Measurements from ENCODE around the gene IGSF8. TPM values are rescaled to one million over a fixed set of nuclear protein-coding genes. Genes with fewer than 3 reads are reported as not detected.

The IGSF8 gene
- total and polyA plus RNA-seq, 2 of the 8 experiments (the other 6 are each of a cell fraction or from before 2014, with no cell fraction given), result 69.6 to 132 TPM

- TF ChIP-seq, protein P1, sequence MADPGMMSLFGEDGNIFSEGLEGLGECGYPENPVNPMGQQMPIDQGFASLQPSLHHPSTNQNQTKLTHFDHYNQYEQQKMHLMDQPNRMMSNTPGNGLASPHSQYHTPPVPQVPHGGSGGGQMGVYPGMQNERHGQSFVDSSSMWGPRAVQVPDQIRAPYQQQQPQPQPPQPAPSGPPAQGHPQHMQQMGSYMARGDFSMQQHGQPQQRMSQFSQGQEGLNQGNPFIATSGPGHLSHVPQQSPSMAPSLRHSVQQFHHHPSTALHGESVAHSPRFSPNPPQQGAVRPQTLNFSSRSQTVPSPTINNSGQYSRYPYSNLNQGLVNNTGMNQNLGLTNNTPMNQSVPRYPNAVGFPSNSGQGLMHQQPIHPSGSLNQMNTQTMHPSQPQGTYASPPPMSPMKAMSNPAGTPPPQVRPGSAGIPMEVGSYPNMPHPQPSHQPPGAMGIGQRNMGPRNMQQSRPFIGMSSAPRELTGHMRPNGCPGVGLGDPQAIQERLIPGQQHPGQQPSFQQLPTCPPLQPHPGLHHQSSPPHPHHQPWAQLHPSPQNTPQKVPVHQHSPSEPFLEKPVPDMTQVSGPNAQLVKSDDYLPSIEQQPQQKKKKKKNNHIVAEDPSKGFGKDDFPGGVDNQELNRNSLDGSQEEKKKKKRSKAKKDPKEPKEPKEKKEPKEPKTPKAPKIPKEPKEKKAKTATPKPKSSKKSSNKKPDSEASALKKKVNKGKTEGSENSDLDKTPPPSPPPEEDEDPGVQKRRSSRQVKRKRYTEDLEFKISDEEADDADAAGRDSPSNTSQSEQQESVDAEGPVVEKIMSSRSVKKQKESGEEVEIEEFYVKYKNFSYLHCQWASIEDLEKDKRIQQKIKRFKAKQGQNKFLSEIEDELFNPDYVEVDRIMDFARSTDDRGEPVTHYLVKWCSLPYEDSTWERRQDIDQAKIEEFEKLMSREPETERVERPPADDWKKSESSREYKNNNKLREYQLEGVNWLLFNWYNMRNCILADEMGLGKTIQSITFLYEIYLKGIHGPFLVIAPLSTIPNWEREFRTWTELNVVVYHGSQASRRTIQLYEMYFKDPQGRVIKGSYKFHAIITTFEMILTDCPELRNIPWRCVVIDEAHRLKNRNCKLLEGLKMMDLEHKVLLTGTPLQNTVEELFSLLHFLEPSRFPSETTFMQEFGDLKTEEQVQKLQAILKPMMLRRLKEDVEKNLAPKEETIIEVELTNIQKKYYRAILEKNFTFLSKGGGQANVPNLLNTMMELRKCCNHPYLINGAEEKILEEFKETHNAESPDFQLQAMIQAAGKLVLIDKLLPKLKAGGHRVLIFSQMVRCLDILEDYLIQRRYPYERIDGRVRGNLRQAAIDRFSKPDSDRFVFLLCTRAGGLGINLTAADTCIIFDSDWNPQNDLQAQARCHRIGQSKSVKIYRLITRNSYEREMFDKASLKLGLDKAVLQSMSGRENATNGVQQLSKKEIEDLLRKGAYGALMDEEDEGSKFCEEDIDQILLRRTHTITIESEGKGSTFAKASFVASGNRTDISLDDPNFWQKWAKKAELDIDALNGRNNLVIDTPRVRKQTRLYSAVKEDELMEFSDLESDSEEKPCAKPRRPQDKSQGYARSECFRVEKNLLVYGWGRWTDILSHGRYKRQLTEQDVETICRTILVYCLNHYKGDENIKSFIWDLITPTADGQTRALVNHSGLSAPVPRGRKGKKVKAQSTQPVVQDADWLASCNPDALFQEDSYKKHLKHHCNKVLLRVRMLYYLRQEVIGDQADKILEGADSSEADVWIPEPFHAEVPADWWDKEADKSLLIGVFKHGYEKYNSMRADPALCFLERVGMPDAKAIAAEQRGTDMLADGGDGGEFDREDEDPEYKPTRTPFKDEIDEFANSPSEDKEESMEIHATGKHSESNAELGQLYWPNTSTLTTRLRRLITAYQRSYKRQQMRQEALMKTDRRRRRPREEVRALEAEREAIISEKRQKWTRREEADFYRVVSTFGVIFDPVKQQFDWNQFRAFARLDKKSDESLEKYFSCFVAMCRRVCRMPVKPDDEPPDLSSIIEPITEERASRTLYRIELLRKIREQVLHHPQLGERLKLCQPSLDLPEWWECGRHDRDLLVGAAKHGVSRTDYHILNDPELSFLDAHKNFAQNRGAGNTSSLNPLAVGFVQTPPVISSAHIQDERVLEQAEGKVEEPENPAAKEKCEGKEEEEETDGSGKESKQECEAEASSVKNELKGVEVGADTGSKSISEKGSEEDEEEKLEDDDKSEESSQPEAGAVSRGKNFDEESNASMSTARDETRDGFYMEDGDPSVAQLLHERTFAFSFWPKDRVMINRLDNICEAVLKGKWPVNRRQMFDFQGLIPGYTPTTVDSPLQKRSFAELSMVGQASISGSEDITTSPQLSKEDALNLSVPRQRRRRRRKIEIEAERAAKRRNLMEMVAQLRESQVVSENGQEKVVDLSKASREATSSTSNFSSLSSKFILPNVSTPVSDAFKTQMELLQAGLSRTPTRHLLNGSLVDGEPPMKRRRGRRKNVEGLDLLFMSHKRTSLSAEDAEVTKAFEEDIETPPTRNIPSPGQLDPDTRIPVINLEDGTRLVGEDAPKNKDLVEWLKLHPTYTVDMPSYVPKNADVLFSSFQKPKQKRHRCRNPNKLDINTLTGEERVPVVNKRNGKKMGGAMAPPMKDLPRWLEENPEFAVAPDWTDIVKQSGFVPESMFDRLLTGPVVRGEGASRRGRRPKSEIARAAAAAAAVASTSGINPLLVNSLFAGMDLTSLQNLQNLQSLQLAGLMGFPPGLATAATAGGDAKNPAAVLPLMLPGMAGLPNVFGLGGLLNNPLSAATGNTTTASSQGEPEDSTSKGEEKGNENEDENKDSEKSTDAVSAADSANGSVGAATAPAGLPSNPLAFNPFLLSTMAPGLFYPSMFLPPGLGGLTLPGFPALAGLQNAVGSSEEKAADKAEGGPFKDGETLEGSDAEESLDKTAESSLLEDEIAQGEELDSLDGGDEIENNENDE (IDR thresholded peaks at IDR 0.05; ENCODE audit: insufficient replicate concordance, low read length), result no peak
- TF ChIP-seq TAF7 (optimal IDR thresholded peaks at IDR 0.05; ENCODE audit: borderline replicate concordance, low read depth, low read length) (no peak), SRF (IDR thresholded peaks at IDR 0.05; ENCODE audit: low read depth, low read length) (no peak), RAD21 (IDR thresholded peaks at IDR 0.05 in 1 of 2, conservative IDR thresholded peaks at IDR 0.05 in 1 of 2; ENCODE audit: low read depth in 2 of 2, low read length in 2 of 2) (no peak), BRCA1 (IDR thresholded peaks at IDR 0.05; ENCODE audit: low read depth, low read length) (no peak), BCL11A (IDR thresholded peaks at IDR 0.05; ENCODE audit: low read depth in 2 of 2, low read length in 2 of 2) (no peak)
These were observed 3.5 kb upstream of the IGSF8 start (continued) for GRCh38 chr1:160101717-160102522.

All from H1 (cell line).